Thyroid gland (tissue), 4 donors: ENCODE measurements around the gene GKN1. TPM values are rescaled to one million over a fixed set of nuclear protein-coding genes. Genes with fewer than 3 reads are reported as not detected.

Source experiments
- DNase-seq, 2 donors: peaks; one replicate each; pipeline ENCODE4 v3.0.0-alpha.2; 2019
- H3K27ac ChIP-seq, 3 donors: fragments of 200-600 bp; sonication (generic); 1 replicate in 2 of 3; 2 replicates in 1 of 3; pipeline ENCODE4 v1.5.1; 2016 to 2019; ENCODE audit warnings: mild to moderate bottlenecking in 1 of 3, moderate library complexity in 1 of 3
- H3K27me3 ChIP-seq: fragments of 200-600 bp; sonication (generic); one replicate; pipeline ENCODE4 v1.5.1; 2019
- H3K36me3 ChIP-seq, 2 donors: fragments of 200-600 bp; sonication (generic); one replicate each; pipeline ENCODE4 v1.5.1; 2016 to 2019
- H3K4me1 ChIP-seq, 2 donors: fragments of 200-600 bp; sonication (generic); one replicate each; pipeline ENCODE4 v1.5.1; 2017 to 2019
- H3K4me3 ChIP-seq, 3 donors: fragments of 200-600 bp; sonication (generic); replicated peaks in 1 of 3; 1 replicate in 2 of 3; 2 replicates in 1 of 3; pipeline ENCODE4 v1.5.1; 2016; ENCODE audit warnings: mild to moderate bottlenecking in 1 of 3
- H3K9me3 ChIP-seq: fragments of 200-600 bp; sonication (generic); one replicate; pipeline ENCODE4 v1.5.1; 2017
- CTCF ChIP-seq, 6 experiments: fragments of 200-600 bp in 3 of 6; fragments of 450-650 bp in 3 of 6; sonication (generic) in 3 of 6; IDR thresholded peaks; one replicate each; pipeline ENCODE4 v1.5.1; 2016 to 2019; ENCODE audit warnings: antibody characterized with exemption in 6 of 6, mild to moderate bottlenecking in 2 of 6, inconsistent platforms in 1 of 6, moderate library complexity in 1 of 6
- POLR2A ChIP-seq, 2 donors: fragments of 450-650 bp; IDR thresholded peaks; one replicate each; pipeline ENCODE4 v1.6.1; 2017; ENCODE audit warnings: antibody characterized with exemption in 2 of 2, mild to moderate bottlenecking in 2 of 2, moderate library complexity in 1 of 2
- WGBS, 2 donors: methylation state at CpG; one replicate each; pipeline ENCODE4 v1.1.5; 2017; 5-methylcytosine and 5-hydroxymethylcytosine counted together
- intact Hi-C: fragments of 100-400 bp; cut with DNase I; formaldehyde crosslinking; loops from one replicate; pipeline ENCODE4 v1.15.1; 2023
- total RNA-seq, 4 donors: library from RNA; depleted of rRNA; stranded (reverse); fragments of >200 nt; gene quantifications; one replicate each; pipeline ENCODE4 v1.2.3, GENCODE V29; 2016

GKN1 gene
- total RNA-seq, 4 donors from 2014 or later, result not detected

DNA sequence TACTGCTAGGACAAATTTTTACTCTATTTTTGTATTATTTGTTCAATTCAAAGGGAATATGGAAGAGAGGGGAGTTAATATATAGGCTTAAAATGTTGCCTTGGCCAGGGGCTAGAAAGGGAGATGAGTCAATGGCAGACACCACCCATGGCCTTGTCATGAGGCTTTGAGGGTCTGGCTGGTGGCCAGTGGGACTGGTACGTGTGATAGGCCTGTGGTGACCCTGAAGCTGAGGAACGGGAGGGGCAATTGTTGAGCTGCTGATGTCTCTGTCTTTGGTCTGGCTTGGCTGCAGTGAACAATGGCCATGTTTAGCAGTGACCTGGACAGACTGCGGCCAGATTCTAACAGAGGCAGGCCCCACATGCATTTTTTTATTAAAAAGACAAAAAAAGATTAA lies 18.5 kb downstream of the GKN1 start:
- TF ChIP-seq POLR2A (IDR thresholded peaks at IDR 0.05), result no peak
- TF ChIP-seq CTCF (IDR thresholded peaks at IDR 0.05), result no peak
- intact Hi-C loops, result no loop called here
- no peak overlapping the region for H3K27ac ChIP-seq
- DNase-seq, result no peak
- 92 to 93% methylated on average over 3 of the region's 3 CpGs for WGBS, 2 donors
- no peaks in the 10 kb centered on the region for H3K36me3 ChIP-seq
- H3K9me3 ChIP-seq, result no peaks in the 10 kb centered on the region
- H3K4me3 ChIP-seq, result no peak overlapping the region
- peaks cover 0 to 9% of the 10 kb centered on the region in 2 donors for H3K4me1 ChIP-seq
- H3K27me3 ChIP-seq, result no peaks in the 10 kb centered on the region

- H3K27me3 ChIP-seq, result no peaks in the 10 kb centered on the region
- no peaks in the 10 kb centered on the region for H3K36me3 ChIP-seq
- intact Hi-C loops, result no loop called here
- TF ChIP-seq POLR2A (IDR thresholded peaks at IDR 0.05) (no peak), CTCF (IDR thresholded peaks at IDR 0.05) (no peak)
- no peaks in the 10 kb centered on the region for H3K9me3 ChIP-seq
- no peak overlapping the region for H3K27ac ChIP-seq
- H3K4me3 ChIP-seq, result no peak overlapping the region
- DNase-seq, result peak; percentile 29 to 37
- WGBS, 2 donors, result 49 to 62% methylated on average over 7 of the region's 7 CpGs
- peaks cover 0 to 9% of the 10 kb centered on the region in 2 donors for H3K4me1 ChIP-seq
Measured at GRCh38 chr2:68993660-68994059, 19.2 kb downstream of the GKN1 start.

DNA sequence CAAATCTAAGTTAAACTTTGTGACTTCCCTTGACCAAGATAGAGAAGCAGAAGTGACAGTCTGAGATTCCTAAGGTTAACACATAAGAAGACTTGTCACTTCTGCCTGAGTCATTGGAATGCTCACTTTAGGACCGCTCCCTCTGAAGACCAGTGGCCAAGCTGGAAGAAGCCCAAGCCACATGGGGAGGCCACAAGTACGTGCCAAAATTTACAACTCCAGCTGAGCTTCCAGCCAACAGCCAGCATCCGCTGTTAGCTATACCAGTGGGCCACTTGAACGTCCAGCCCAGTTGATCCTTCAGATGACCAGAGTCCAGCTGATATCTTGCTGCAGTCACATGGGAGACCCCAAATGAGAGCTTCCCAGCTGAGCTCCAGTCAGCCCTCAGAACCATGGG lies 20.4 kb downstream of the GKN1 start:
- TF ChIP-seq POLR2A (IDR thresholded peaks at IDR 0.05) (no peak), CTCF (IDR thresholded peaks at IDR 0.05) (no peak)
- DNase-seq, result no peak
- intact Hi-C loops, result no loop called here

GRCh38 chr2:68995916-68996315 lies 21.5 kb downstream of the GKN1 start:
- Histone ChIP-seq H3K4me1 (peaks cover 0 to 9% of the 10 kb centered on the region in 2 donors), H3K27ac (no peak overlapping the region), H3K9me3 (no peaks in the 10 kb centered on the region), H3K4me3 (no peak overlapping the region), H3K36me3 (no peaks in the 10 kb centered on the region), H3K27me3 (no peaks in the 10 kb centered on the region)
- intact Hi-C loops, result no loop called here
- TF ChIP-seq CTCF (IDR thresholded peaks at IDR 0.05) (no peak), POLR2A (IDR thresholded peaks at IDR 0.05) (no peak)
- 43 to 47% methylated on average over 3 of the region's 3 CpGs for WGBS, 2 donors
- no peak for DNase-seq

More for the DNA sequence above, 20.4 kb downstream of the GKN1 start:
- H3K4me1 ChIP-seq, result peaks cover 0 to 9% of the 10 kb centered on the region in 2 donors
- WGBS, 2 donors, result 47 to 80% methylated on average over 4 of the region's 4 CpGs
- H3K9me3 ChIP-seq, result no peaks in the 10 kb centered on the region
- no peak overlapping the region for H3K27ac ChIP-seq
- no peak overlapping the region for H3K4me3 ChIP-seq
- H3K27me3 ChIP-seq, result no peaks in the 10 kb centered on the region
- H3K36me3 ChIP-seq, result no peaks in the 10 kb centered on the region

- Histone ChIP-seq H3K4me3 (no peak overlapping the region), H3K27me3 (no peaks in the 10 kb centered on the region), H3K4me1 (peaks cover 0 to 7% of the 10 kb centered on the region in 2 donors), H3K36me3 (no peaks in the 10 kb centered on the region), H3K9me3 (no peaks in the 10 kb centered on the region), H3K27ac (no peak overlapping the region)
- TF ChIP-seq POLR2A (IDR thresholded peaks at IDR 0.05) (no peak), CTCF (IDR thresholded peaks at IDR 0.05) (no peak)
- intact Hi-C loops, result no loop called here
- DNase-seq, result no peak
Measured at GRCh38 chr2:68997401-68997800, 23.0 kb downstream of the GKN1 start.
